ENCODE results near the gene DCAF6. TPM values are rescaled to one million over a fixed set of nuclear protein-coding genes. Genes with fewer than 3 reads are reported as not detected.
A peak's percentile ranks its signal among the peaks of the same experiment; 100 is the strongest.

DCAF6 gene
- total RNA-seq, 6 experiments from 2014 or later, result 52.5 to 59.4 (median 55.3) TPM

DNA sequence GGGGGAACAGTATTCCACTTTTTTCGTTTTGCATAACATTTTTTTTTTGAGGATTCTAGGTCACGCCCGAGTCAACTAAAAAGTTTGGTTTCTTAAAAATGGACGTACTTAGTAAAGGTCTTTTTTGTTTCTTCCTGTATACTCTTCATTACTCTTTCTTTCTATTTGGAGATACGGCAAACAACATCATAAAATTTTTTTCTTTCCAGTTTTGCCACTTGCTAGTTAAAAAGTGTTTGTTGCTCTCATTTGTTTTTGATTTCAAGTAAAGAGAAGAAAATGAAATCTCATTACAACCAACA lies 1.2 kb downstream of the DCAF6 start:
- Mint-ChIP-seq H3K9me3 (no peaks in the 10 kb centered on the region), H3K4me1 (ENCODE audit: low read depth) (peaks cover 36% of the 10 kb centered on the region), H3K27me3 (ENCODE audit: insufficient read depth) (no peaks in the 10 kb centered on the region), H3K4me3 (peak overlapping the region; percentile 95), H3K36me3 (ENCODE audit: low read depth) (peaks cover 4% of the 10 kb centered on the region; the same call in 1 of the 2 replicates), H3K27ac (peak overlapping the region; percentile 85)
- TF ChIP-seq, protein P1, sequence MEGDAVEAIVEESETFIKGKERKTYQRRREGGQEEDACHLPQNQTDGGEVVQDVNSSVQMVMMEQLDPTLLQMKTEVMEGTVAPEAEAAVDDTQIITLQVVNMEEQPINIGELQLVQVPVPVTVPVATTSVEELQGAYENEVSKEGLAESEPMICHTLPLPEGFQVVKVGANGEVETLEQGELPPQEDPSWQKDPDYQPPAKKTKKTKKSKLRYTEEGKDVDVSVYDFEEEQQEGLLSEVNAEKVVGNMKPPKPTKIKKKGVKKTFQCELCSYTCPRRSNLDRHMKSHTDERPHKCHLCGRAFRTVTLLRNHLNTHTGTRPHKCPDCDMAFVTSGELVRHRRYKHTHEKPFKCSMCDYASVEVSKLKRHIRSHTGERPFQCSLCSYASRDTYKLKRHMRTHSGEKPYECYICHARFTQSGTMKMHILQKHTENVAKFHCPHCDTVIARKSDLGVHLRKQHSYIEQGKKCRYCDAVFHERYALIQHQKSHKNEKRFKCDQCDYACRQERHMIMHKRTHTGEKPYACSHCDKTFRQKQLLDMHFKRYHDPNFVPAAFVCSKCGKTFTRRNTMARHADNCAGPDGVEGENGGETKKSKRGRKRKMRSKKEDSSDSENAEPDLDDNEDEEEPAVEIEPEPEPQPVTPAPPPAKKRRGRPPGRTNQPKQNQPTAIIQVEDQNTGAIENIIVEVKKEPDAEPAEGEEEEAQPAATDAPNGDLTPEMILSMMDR (IDR thresholded peaks at IDR 0.05), result no peak
- no peak for DNase-seq

DNA sequence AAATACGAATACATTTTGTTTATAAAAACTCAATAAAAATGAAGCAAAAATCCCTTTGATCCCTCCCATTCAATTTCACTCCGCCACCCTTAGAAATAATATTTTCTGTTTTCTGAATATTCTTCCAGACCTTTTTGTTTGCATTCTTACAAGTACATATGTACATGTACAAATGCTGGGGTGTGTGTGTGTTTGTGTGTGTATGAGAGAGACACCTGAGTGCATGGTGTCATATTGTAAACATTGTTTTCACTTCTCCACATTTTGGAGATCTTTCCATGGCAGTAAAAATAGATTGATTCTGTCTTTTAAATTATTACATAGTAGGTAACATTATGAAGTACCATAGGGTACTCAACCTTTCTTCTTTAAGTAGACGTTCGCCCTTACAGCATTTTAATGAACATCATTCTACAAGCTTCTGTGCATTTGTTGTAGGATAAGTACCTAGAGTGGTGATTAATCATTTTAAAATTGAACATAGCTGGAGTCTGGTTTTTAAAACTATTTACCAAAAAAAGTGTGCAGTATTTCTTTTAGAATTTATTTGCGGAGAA lies 1.7 kb downstream of the DCAF6 start:
- H3K4me3 Mint-ChIP-seq, result peak overlapping the region; percentile 95
- H3K36me3 Mint-ChIP-seq (ENCODE audit: low read depth), result peaks cover 6% of the 10 kb centered on the region; the same call in 1 of the 2 replicates
- H3K9me3 Mint-ChIP-seq, result no peaks in the 10 kb centered on the region
- TF ChIP-seq, protein P1 (IDR thresholded peaks at IDR 0.05), result no peak
- DNase-seq, result no peak
- H3K27ac Mint-ChIP-seq, result peak overlapping the region; percentile 85
- peaks cover 32% of the 10 kb centered on the region for H3K4me1 Mint-ChIP-seq (ENCODE audit: low read depth)
- no peaks in the 10 kb centered on the region for H3K27me3 Mint-ChIP-seq (ENCODE audit: insufficient read depth)

DNA sequence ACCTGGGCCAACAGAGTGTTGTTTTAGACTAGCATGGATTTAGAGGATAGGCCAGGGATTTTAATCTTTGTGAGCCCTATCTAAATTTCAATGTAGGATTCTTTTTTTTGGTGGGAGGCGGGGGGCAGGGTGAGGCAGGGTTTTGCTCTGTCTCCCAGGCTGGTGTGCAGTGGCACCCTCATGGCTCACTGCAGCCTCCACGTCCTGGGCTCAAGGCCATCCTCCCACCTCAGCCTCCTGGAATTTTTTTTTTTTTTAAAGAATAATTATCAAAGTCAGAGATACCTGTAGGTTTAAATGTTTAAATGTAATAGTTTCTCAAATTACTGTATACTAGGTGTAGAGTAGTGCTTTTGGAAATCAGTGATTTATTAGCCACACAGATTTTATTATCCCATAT lies 3.8 kb downstream of the DCAF6 start:
- H3K9me3 Mint-ChIP-seq, result no peaks in the 10 kb centered on the region

DNA sequence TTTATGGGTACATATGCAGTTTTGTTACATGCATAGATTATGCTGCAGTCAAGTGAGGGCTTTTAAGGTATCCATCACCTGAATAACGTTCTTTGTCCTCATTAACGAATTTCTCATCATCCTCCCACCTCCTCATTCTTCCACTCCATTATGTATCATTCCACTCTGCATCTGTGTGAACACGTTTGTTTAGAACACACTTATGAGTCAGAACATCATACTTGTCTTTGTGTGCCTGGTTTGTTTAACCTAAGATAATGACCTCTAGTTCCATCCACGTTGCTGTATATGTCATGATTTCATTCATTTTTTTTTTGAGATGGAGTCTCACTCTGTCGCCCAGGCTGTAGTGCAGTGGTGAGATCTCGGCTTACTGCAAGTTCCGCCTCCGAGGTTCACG lies 7.1 kb downstream of the DCAF6 start:
- no peaks in the 10 kb centered on the region for H3K9me3 Mint-ChIP-seq
- H3K27me3 Mint-ChIP-seq (ENCODE audit: insufficient read depth), result no peaks in the 10 kb centered on the region
- H3K4me1 Mint-ChIP-seq (ENCODE audit: low read depth), result peaks cover 41% of the 10 kb centered on the region
- DNase-seq, result no peak
- H3K4me3 Mint-ChIP-seq, result no peak overlapping the region
- TF ChIP-seq, protein P1 (IDR thresholded peaks at IDR 0.05), result no peak
- H3K36me3 Mint-ChIP-seq (ENCODE audit: low read depth), result peaks cover 23% of the 10 kb centered on the region
- no peak overlapping the region for H3K27ac Mint-ChIP-seq

More for the DNA sequence above, 3.8 kb downstream of the DCAF6 start:
- peaks cover 26% of the 10 kb centered on the region for H3K4me1 Mint-ChIP-seq (ENCODE audit: low read depth)
- H3K36me3 Mint-ChIP-seq (ENCODE audit: low read depth), result peaks cover 23% of the 10 kb centered on the region
- no peak for DNase-seq
- TF ChIP-seq, protein P1 (IDR thresholded peaks at IDR 0.05), result no peak
- H3K27me3 Mint-ChIP-seq (ENCODE audit: insufficient read depth), result no peaks in the 10 kb centered on the region
- no peak overlapping the region for H3K4me3 Mint-ChIP-seq
- no peak overlapping the region for H3K27ac Mint-ChIP-seq

DNA sequence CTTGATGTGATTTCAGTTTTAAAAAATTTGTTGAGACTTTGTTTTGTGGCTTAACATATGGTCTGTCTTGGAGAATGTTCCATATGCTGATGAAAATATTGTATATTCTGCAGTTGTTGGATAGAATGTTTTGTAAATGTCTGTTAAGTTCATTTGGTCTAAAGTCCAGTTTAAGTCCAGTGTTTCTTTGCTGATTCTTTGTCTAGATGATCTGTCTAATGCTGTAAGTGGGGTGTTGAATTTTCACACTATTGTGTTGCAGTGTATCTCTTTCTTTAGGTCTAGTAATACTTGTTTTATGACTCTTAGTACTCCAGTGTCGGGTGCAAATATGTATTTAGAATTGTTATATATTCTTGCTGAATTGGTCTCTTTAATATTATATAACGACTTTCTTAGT lies 11.2 kb downstream of the DCAF6 start:
- Mint-ChIP-seq H3K4me3 (no peak overlapping the region), H3K36me3 (ENCODE audit: low read depth) (peaks cover 29% of the 10 kb centered on the region), H3K9me3 (no peaks in the 10 kb centered on the region), H3K27ac (no peak overlapping the region), H3K4me1 (ENCODE audit: low read depth) (peaks cover 41% of the 10 kb centered on the region), H3K27me3 (ENCODE audit: insufficient read depth) (no peaks in the 10 kb centered on the region)
- TF ChIP-seq, protein P1 (IDR thresholded peaks at IDR 0.05), result no peak
- no peak for DNase-seq

DNA sequence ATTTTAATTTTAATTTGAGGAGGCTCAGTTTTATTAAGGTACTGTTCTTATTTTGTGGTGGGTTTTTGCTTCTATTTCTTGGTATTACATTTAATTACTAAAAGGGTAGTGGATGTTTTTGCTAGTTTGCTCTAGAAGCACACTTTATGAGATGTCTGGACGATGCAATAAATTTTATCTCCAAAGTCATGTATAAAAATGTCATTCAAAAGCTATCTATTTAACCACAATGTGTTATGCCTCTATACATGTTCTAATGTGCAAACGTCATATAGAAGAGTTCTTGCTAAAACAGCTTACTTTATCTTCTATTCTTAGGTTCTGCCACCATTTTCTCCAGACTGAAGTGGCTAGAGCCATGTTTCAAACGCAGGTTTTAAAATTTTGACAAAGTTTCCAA lies 13.3 kb downstream of the DCAF6 start:
- TF ChIP-seq, protein P1 (IDR thresholded peaks at IDR 0.05), result no peak
- Mint-ChIP-seq H3K4me1 (ENCODE audit: low read depth) (peaks cover 33% of the 10 kb centered on the region), H3K27me3 (ENCODE audit: insufficient read depth) (no peaks in the 10 kb centered on the region), H3K9me3 (no peaks in the 10 kb centered on the region), H3K27ac (no peak overlapping the region), H3K36me3 (ENCODE audit: low read depth) (peaks cover 26% of the 10 kb centered on the region), H3K4me3 (no peak overlapping the region)
- no peak for DNase-seq
